Upper lobe of left lung (tissue), 4 donors: ENCODE data around the gene ARMC6.

Experiments
- EP300 ChIP-seq, 4 donors: sonication (generic); formaldehyde crosslinking; IDR thresholded peaks; one replicate each; pipeline ENCODE4 v1.5.1; 2017; ENCODE audit warnings: antibody characterized with exemption in 4 of 4, control low read depth in 2 of 4
- POLR2A ChIP-seq, 4 donors: fragments of 450-650 bp; IDR thresholded peaks; one replicate each; pipeline ENCODE4 v1.5.1; 2016 to 2017; ENCODE audit warnings: antibody characterized with exemption in 4 of 4, mild to moderate bottlenecking in 2 of 4
- POLR2AphosphoS5 ChIP-seq, 2 donors: sonication (generic); formaldehyde crosslinking; IDR thresholded peaks; one replicate each; pipeline ENCODE4 v1.5.1; 2017; ENCODE audit warnings: antibody characterized with exemption in 2 of 2
- TF ChIP-seq, protein P1 (sequence below), 6 experiments: fragments of 450-650 bp in 4 of 6; fragments of 200-600 bp in 2 of 6; sonication (generic) in 2 of 6; IDR thresholded peaks; one replicate each; pipeline ENCODE4 v1.5.1; 2016 to 2019; ENCODE audit warnings: antibody characterized with exemption in 6 of 6

DNA sequence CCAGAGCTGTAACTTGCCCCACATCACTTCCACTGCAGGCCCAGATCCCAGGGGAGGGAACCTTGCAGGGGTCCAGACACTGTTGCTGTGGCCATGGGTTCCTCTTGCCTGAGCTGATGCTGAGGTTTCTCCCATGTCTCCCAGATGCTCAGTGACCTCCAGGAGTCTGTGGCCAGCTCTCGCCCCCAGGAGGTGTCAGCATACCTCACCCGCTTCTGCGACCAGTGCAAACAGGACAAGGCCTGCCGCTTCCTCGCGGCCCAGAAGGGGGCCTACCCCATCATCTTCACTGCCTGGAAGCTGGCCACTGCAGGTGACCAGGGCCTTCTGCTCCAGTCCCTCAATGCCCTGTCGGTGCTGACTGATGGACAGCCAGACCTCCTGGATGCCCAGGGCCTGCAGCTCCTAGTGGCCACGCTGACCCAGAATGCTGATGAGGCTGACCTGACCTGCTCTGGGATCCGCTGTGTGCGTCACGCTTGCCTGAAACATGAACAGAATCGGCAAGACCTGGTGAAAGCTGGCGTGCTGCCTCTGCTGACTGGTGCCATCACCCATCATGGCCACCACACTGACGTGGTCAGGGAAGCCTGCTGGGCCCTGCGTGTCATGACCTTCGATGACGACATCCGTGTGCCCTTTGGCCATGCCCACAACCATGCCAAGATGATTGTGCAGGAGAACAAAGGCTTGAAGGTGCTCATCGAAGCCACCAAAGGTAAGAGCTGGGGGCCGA is 18.2 kb downstream of the ARMC6 start:
- no peak for TF ChIP-seq POLR2AphosphoS5 (IDR thresholded peaks at IDR 0.05)
- TF ChIP-seq, protein P1, sequence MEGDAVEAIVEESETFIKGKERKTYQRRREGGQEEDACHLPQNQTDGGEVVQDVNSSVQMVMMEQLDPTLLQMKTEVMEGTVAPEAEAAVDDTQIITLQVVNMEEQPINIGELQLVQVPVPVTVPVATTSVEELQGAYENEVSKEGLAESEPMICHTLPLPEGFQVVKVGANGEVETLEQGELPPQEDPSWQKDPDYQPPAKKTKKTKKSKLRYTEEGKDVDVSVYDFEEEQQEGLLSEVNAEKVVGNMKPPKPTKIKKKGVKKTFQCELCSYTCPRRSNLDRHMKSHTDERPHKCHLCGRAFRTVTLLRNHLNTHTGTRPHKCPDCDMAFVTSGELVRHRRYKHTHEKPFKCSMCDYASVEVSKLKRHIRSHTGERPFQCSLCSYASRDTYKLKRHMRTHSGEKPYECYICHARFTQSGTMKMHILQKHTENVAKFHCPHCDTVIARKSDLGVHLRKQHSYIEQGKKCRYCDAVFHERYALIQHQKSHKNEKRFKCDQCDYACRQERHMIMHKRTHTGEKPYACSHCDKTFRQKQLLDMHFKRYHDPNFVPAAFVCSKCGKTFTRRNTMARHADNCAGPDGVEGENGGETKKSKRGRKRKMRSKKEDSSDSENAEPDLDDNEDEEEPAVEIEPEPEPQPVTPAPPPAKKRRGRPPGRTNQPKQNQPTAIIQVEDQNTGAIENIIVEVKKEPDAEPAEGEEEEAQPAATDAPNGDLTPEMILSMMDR (IDR thresholded peaks at IDR 0.05), result no peak
- TF ChIP-seq POLR2A (IDR thresholded peaks at IDR 0.05), result no peak
- TF ChIP-seq EP300 (IDR thresholded peaks at IDR 0.05), result no peak
